ENCODE measurements around the gene SMC1A.
"Not testable (repeated sequence)": the region's sequence is repeated elsewhere in the genome, so short reads cannot be mapped to it uniquely, and the experiment has no call there.

SMC1A gene

GRCh38 chrX:53421772-53422085, 725 bp downstream of the SMC1A start:
- peak; percentile 7 for DNase-seq

GRCh38 chrX:53421125-53421524, 1.3 kb downstream of the SMC1A start:
- no peak for DNase-seq

GRCh38 chrX:53420351-53420750, 2.1 kb downstream of the SMC1A start:
- not testable (repeated sequence) for DNase-seq

- no peak for DNase-seq
These were observed 10.0 kb downstream of the SMC1A start for GRCh38 chrX:53412446-53412845.

GRCh38 chrX:53403535-53403934, 18.9 kb downstream of the SMC1A start:
- DNase-seq: no peak

GRCh38 chrX:53398216-53398615, 24.2 kb downstream of the SMC1A start:
- DNase-seq: no peak

GRCh38 chrX:53395605-53396298, 26.7 kb downstream of the SMC1A start:
- no peak for DNase-seq

GRCh38 chrX:53383376-53384076, 38.9 kb downstream of the SMC1A start:
- no peak for DNase-seq

- DNase-seq: no peak
These were observed 42.7 kb downstream of the SMC1A start for GRCh38 chrX:53379747-53380146.

- no peak for DNase-seq
These were observed 43.3 kb downstream of the SMC1A start for GRCh38 chrX:53379008-53379710.

GRCh38 chrX:53377464-53377863, 45.0 kb downstream of the SMC1A start:
- DNase-seq: no peak

GRCh38 chrX:53376888-53377287, 45.6 kb downstream of the SMC1A start:
- no peak for DNase-seq

GRCh38 chrX:53374923-53375322, 47.5 kb downstream of the SMC1A start:
- no peak for DNase-seq

- peak; percentile 18 for DNase-seq
These were observed 48.1 kb downstream of the SMC1A start for GRCh38 chrX:53374222-53374820.

GRCh38 chrX:53373307-53373706, 49.1 kb downstream of the SMC1A start:
- peak; percentile 2 for DNase-seq

GRCh38 chrX:53366454-53366853, 56.0 kb downstream of the SMC1A start:
- not testable (repeated sequence) for DNase-seq

- DNase-seq: no peak
These were observed 60.0 kb downstream of the SMC1A start for GRCh38 chrX:53362449-53362848.

GRCh38 chrX:53357799-53358530, 64.5 kb downstream of the SMC1A start:
- no peak for DNase-seq

- DNase-seq: no peak
These were observed 66.3 kb downstream of the SMC1A start for GRCh38 chrX:53356186-53356585.

- no peak for DNase-seq
These were observed 67.8 kb downstream of the SMC1A start for GRCh38 chrX:53354669-53355068.

- DNase-seq: no peak
These were observed 74.5 kb downstream of the SMC1A start for GRCh38 chrX:53347948-53348347.

GRCh38 chrX:53340852-53341645, 81.4 kb downstream of the SMC1A start:
- DNase-seq: no peak

Measured in NCI-H226 (cell line).